Measurements from ENCODE around the gene MEGF6. TPM values are rescaled to one million over a fixed set of nuclear protein-coding genes. Genes with fewer than 3 reads are reported as not detected.

The MEGF6 gene
- total RNA-seq, 1 experiment from 2014 or later: 21.3 TPM

DNA sequence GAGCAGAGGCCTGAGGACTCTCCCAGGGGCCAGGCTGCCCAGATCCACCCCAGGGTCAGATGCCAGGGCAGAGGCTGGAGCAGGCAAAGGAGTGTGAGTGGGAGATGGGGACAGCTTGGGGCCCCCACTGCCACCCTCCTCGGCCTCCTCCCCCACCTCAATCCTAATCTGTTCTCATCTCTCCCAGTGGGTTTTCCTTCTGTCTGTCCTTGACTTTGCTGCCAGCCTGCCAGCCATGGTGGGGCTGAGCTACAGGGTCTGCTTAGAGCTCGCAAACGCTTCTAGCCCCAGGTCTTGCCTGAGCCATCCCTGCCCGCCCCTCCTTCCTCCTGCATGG is 65.3 kb downstream of the MEGF6 start:
- no peak overlapping the region for H2BK12ac ChIP-seq (ENCODE audit: insufficient read length, low read depth, low read length)
- H3K9me3 Mint-ChIP-seq: no peaks in the 10 kb centered on the region
- no peaks in the 10 kb centered on the region for H3K23me2 ChIP-seq (ENCODE audit: insufficient read length, low read depth, low read length, poor library complexity, severe bottlenecking)
- no peak overlapping the region for H3K27ac Mint-ChIP-seq
- no peak overlapping the region for H2BK15ac ChIP-seq (ENCODE audit: low read depth, low read length)
- no peak overlapping the region for H3K23ac ChIP-seq (ENCODE audit: insufficient read length, low read depth, low read length)
- H4K8ac ChIP-seq (replicated peaks; ENCODE audit: insufficient read length, low read depth, low read length): no peak overlapping the region
- no peaks in the 10 kb centered on the region for H3K27me3 Mint-ChIP-seq (ENCODE audit: low read depth)
- H2BK5ac ChIP-seq (ENCODE audit: insufficient read length, low read length): no peak overlapping the region
- H3K9me3 ChIP-seq (ENCODE audit: control insufficient read depth, low read depth, low read length): no peaks in the 10 kb centered on the region
- no peaks in the 10 kb centered on the region; the same call in 1 of the 2 replicates for H3K4me1 ChIP-seq (ENCODE audit: insufficient read depth, low read length)
- no peaks in the 10 kb centered on the region for H4K20me1 ChIP-seq (ENCODE audit: control insufficient read depth, insufficient read depth, insufficient read length)
- DNase-seq: no peak
- no peak overlapping the region for H3K56ac ChIP-seq (ENCODE audit: insufficient read length, low read depth, low read length)
- H3K14ac ChIP-seq (ENCODE audit: insufficient read depth, low read length): no peak overlapping the region
- no peak overlapping the region for H2BK120ac ChIP-seq (ENCODE audit: low read depth, low read length, poor library complexity, severe bottlenecking)
- H3K27me3 ChIP-seq (ENCODE audit: insufficient read depth, low read length): no peaks in the 10 kb centered on the region
- no peak overlapping the region for H2AFZ ChIP-seq (ENCODE audit: low read length)
- no peak overlapping the region for H3K4ac ChIP-seq (ENCODE audit: low read depth, low read length)
- no peaks in the 10 kb centered on the region for H3K79me1 ChIP-seq (ENCODE audit: insufficient read depth, low read depth, low read length, poor library complexity, severe bottlenecking)
- no peaks in the 10 kb centered on the region for H3K36me3 Mint-ChIP-seq (ENCODE audit: insufficient read depth in 1 of 3, low read depth in 3 of 3)
- H4K5ac ChIP-seq (ENCODE audit: insufficient read length, low read depth, low read length): no peak overlapping the region
- H2BK20ac ChIP-seq (ENCODE audit: low read depth, low read length, poor library complexity, severe bottlenecking): no peak overlapping the region
- H3K4me3 Mint-ChIP-seq: no peak overlapping the region
- no peak overlapping the region for H4K91ac ChIP-seq (ENCODE audit: insufficient read length, low read depth, low read length)
- peaks cover 0 to 19% of the 10 kb centered on the region in 2 experiments; a peak in 2 of 4 replicates for H3K4me1 Mint-ChIP-seq
- H2AK5ac ChIP-seq (ENCODE audit: insufficient read length, low read length): no peak overlapping the region
- no peak overlapping the region for H3K18ac ChIP-seq (ENCODE audit: insufficient read length, low read depth, low read length)
- no CpG with 5 or more reads among the region's 4 CpGs for WGBS (ENCODE audit: extremely low coverage, insufficient read length, low lambda C conversion rate)
- H3K4me2 ChIP-seq (ENCODE audit: insufficient read depth, insufficient read length, low read length): no peak overlapping the region
- H3K27ac ChIP-seq (ENCODE audit: insufficient read length, low read depth, low read length): no peak overlapping the region
- H3K79me2 ChIP-seq (ENCODE audit: insufficient read depth, low read length): no peaks in the 10 kb centered on the region
- no peak overlapping the region for H3T11ph ChIP-seq (ENCODE audit: low read length)
- TF ChIP-seq, protein P1, sequence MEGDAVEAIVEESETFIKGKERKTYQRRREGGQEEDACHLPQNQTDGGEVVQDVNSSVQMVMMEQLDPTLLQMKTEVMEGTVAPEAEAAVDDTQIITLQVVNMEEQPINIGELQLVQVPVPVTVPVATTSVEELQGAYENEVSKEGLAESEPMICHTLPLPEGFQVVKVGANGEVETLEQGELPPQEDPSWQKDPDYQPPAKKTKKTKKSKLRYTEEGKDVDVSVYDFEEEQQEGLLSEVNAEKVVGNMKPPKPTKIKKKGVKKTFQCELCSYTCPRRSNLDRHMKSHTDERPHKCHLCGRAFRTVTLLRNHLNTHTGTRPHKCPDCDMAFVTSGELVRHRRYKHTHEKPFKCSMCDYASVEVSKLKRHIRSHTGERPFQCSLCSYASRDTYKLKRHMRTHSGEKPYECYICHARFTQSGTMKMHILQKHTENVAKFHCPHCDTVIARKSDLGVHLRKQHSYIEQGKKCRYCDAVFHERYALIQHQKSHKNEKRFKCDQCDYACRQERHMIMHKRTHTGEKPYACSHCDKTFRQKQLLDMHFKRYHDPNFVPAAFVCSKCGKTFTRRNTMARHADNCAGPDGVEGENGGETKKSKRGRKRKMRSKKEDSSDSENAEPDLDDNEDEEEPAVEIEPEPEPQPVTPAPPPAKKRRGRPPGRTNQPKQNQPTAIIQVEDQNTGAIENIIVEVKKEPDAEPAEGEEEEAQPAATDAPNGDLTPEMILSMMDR (conservative IDR thresholded peaks at IDR 0.05): no peak
- H3K9ac ChIP-seq (ENCODE audit: extremely low read depth, insufficient read length, low read length): no peak overlapping the region
